H1 (cell line): Measurements from ENCODE around the gene TNPO2. TPM values are rescaled to one million over a fixed set of nuclear protein-coding genes. Genes with fewer than 3 reads are reported as not detected.

Experiments
- CTCF ChIA-PET: fragments of 300-600 bp; sonication (Branson Sonifier 250); formaldehyde crosslinking; loops from one replicate; lab custom pipeline; 2021; ENCODE audit not compliant: partially characterized antibody; lab: Charles Lee
- POLR2A ChIA-PET: fragments of 300-600 bp; sonication (Branson Sonifier 250); formaldehyde crosslinking; loops from one replicate; lab custom pipeline; 2021; ENCODE audit warnings: inconsistent platforms; ENCODE audit not compliant: partially characterized antibody; lab: Charles Lee
- DNase-seq, 2 experiments: peaks; one replicate each; pipeline versions ENCODE4 v3.0.0 to v3.0.0-alpha.2; 2010 to 2022; ENCODE audit warnings: low spot score in 2 of 2, low read depth in 1 of 2, mixed read lengths in 1 of 2
- FAIRE-seq: peaks from 2 replicates; lab custom pipeline; 2011; peaks lifted over from hg19 to GRCh38; lab: Jason Lieb, UNC
- H2AFZ ChIP-seq: 2 replicates; pipeline ENCODE4 v1.8.1; 2012; ENCODE audit warnings: low read length, inconsistent platforms
- H2AK5ac ChIP-seq: 2 replicates; pipeline ENCODE4 v1.6.1; 2013; ENCODE audit warnings: low read depth, low read length
- H2BK120ac ChIP-seq: replicated peaks from 2 replicates; pipeline ENCODE3; 2013; ENCODE audit warnings: low read depth, low read length, inconsistent platforms
- H2BK12ac ChIP-seq: 2 replicates; pipeline ENCODE4 v1.6.1; 2013; ENCODE audit warnings: low read depth, low read length
- H2BK15ac ChIP-seq: 2 replicates; pipeline ENCODE4 v1.6.1; 2013; ENCODE audit warnings: low read length
- H2BK20ac ChIP-seq: 2 replicates; pipeline ENCODE4 v1.6.1; 2013; ENCODE audit warnings: low read length
- H2BK5ac ChIP-seq: 2 replicates; pipeline ENCODE4 v1.6.1; 2013; ENCODE audit warnings: low read depth, low read length
- H3K14ac ChIP-seq: 2 replicates; pipeline ENCODE4 v1.6.1; 2013; ENCODE audit warnings: inconsistent platforms; ENCODE audit not compliant: insufficient read length
- H3K18ac ChIP-seq: 2 replicates; pipeline ENCODE4 v1.6.1; 2013; ENCODE audit warnings: low read length; ENCODE audit errors: extremely low read depth
- H3K23ac ChIP-seq: 2 replicates; pipeline ENCODE4 v1.6.1; 2013; ENCODE audit warnings: inconsistent platforms; ENCODE audit not compliant: insufficient read length
- H3K23me2 ChIP-seq: 2 replicates; pipeline ENCODE4 v1.6.1; 2013; ENCODE audit warnings: low read depth, low read length
- H3K27ac ChIP-seq: 2 replicates; pipeline ENCODE4 v1.6.1; 2011; ENCODE audit warnings: low read depth, low read length, inconsistent platforms
- H3K27me3 ChIP-seq, 4 experiments: replicated peaks in 1 of 4; 1 replicate in 1 of 4; 2 replicates in 3 of 4; pipeline versions ENCODE4 v1.6.1 to v1.8.1; 2011 to 2013; ENCODE audit warnings: low read length in 3 of 4, mild to moderate bottlenecking in 3 of 4, inconsistent platforms in 2 of 4, mixed read lengths in 2 of 4, moderate library complexity in 1 of 4; ENCODE audit not compliant: control insufficient read depth in 3 of 4, insufficient read depth in 3 of 4; ENCODE audit errors: extremely low read depth in 1 of 4
- H3K36me3 ChIP-seq, 4 experiments: 2 replicates each; pipeline versions ENCODE4 v1.6.1 to v1.8.1; 2011 to 2013; ENCODE audit warnings: mild to moderate bottlenecking in 4 of 4, low read length in 3 of 4, moderate library complexity in 2 of 4, control low read depth in 1 of 4, inconsistent platforms in 1 of 4; ENCODE audit not compliant: insufficient read depth in 4 of 4, control insufficient read depth in 2 of 4
- H3K4ac ChIP-seq: replicated peaks from 2 replicates; pipeline ENCODE3; 2013; ENCODE audit warnings: low read length, low read depth, mixed read lengths, inconsistent platforms; ENCODE audit not compliant: insufficient read length
- H3K4me1 ChIP-seq, 4 experiments: replicated peaks in 1 of 4; 1 replicate in 1 of 4; 2 replicates in 3 of 4; pipeline versions ENCODE4 v1.6.1 to v1.8.1; 2011 to 2013; ENCODE audit warnings: low read length in 3 of 4, inconsistent platforms in 2 of 4, mixed read lengths in 1 of 4; ENCODE audit not compliant: insufficient read depth in 4 of 4, control insufficient read depth in 3 of 4
- H3K4me2 ChIP-seq, 2 experiments: 2 replicates each; pipeline versions ENCODE4 v1.6.1 to v1.8.1; 2011 to 2013; ENCODE audit warnings: low read depth in 2 of 2, low read length in 2 of 2, control low read depth in 1 of 2, inconsistent platforms in 1 of 2, mild to moderate bottlenecking in 1 of 2; ENCODE audit not compliant: insufficient read depth in 1 of 2
- H3K4me3 ChIP-seq, 4 experiments: fragments of 200-600, 300-600 bp in 1 of 4; sonication (generic), shearing (Covaris generic), sonication (Bioruptor Twin) in 1 of 4; 2 replicates each; pipeline versions ENCODE4 v1.5.1 to v1.8.1; 2011 to 2016; ENCODE audit warnings: low read length in 4 of 4, low read depth in 3 of 4, control low read depth in 2 of 4, inconsistent platforms in 2 of 4, mild to moderate bottlenecking in 2 of 4, mixed read lengths in 1 of 4, moderate library complexity in 1 of 4; ENCODE audit not compliant: insufficient read depth in 2 of 4; ENCODE audit errors: extremely low read depth in 1 of 4
- H3K56ac ChIP-seq: replicated peaks from 2 replicates; pipeline ENCODE3; 2013; ENCODE audit warnings: low read depth, mild to moderate bottlenecking, mixed read lengths, low read length, inconsistent platforms; ENCODE audit not compliant: insufficient read length
- H3K79me1 ChIP-seq: 2 replicates; pipeline ENCODE4 v1.6.1; 2013; ENCODE audit warnings: low read depth, low read length, control low read depth
- H3K79me2 ChIP-seq, 2 experiments: 2 replicates each; pipeline versions ENCODE4 v1.6.1 to v1.8.1; 2012 to 2013; ENCODE audit warnings: low read length in 2 of 2, mild to moderate bottlenecking in 2 of 2, inconsistent platforms in 1 of 2; ENCODE audit not compliant: insufficient read depth in 2 of 2, control insufficient read depth in 1 of 2
- H3K9ac ChIP-seq, 4 experiments: replicated peaks in 1 of 4; 1 replicate in 1 of 4; 2 replicates in 3 of 4; pipeline versions ENCODE4 v1.6.1 to v1.8.1; 2011 to 2013; ENCODE audit warnings: low read depth in 3 of 4, low read length in 3 of 4, control low read depth in 2 of 4, mild to moderate bottlenecking in 2 of 4, moderate library complexity in 2 of 4, inconsistent platforms in 1 of 4; ENCODE audit errors: extremely low read depth in 1 of 4
- H3K9me3 ChIP-seq, 2 experiments: 2 replicates each; pipeline versions ENCODE4 v1.6.1 to v1.8.1; 2012 to 2013; ENCODE audit warnings: mild to moderate bottlenecking in 2 of 2, moderate library complexity in 2 of 2, control low read depth in 1 of 2, inconsistent platforms in 1 of 2, low read depth in 1 of 2, low read length in 1 of 2, mixed read lengths in 1 of 2; ENCODE audit not compliant: insufficient read depth in 2 of 2
- H4K20me1 ChIP-seq, 2 experiments: replicated peaks in 1 of 2; 2 replicates each; pipeline versions ENCODE3 to v1.8.1; 2011 to 2013; ENCODE audit warnings: inconsistent platforms in 2 of 2, low read length in 2 of 2, mild to moderate bottlenecking in 1 of 2; ENCODE audit not compliant: insufficient read depth in 2 of 2, control insufficient read depth in 1 of 2
- H4K5ac ChIP-seq: 2 replicates; pipeline ENCODE4 v1.6.1; 2013; ENCODE audit warnings: low read length, low read depth, mixed read lengths, inconsistent platforms; ENCODE audit not compliant: insufficient read length
- H4K8ac ChIP-seq: 2 replicates; pipeline ENCODE4 v1.8.0; 2013; ENCODE audit warnings: mild to moderate bottlenecking, moderate library complexity, low read length, inconsistent platforms; ENCODE audit not compliant: insufficient read depth; ENCODE audit errors: extremely low read depth
- H4K91ac ChIP-seq: replicated peaks from 2 replicates; pipeline ENCODE3; 2013; ENCODE audit warnings: low read length, mixed read lengths, inconsistent platforms; ENCODE audit not compliant: insufficient read length
- WGBS, 2 experiments: shearing (Covaris generic) in 1 of 2; methylation state at CpG; one replicate each; pipeline versions ENCODE4 v1.1.6 to v1.1.7; 2013 to 2015; ENCODE audit warnings: low lambda C conversion rate in 2 of 2, mixed read lengths in 2 of 2, inconsistent platforms in 1 of 2, low coverage in 1 of 2, missing lambda C conversion rate in 1 of 2; ENCODE audit not compliant: insufficient replicate concordance in 2 of 2, insufficient coverage in 1 of 2, insufficient read length in 1 of 2; ENCODE audit errors: extremely low coverage in 1 of 2, missing lambda C conversion rate in 1 of 2; 5-methylcytosine and 5-hydroxymethylcytosine counted together
- polyA plus RNA-seq, 7 experiments: library from polyadenylated mRNA; depleted of rRNA in 3 of 7; stranded (reverse) in 5 of 7; unstranded in 2 of 7; fragments of >200 nt in 5 of 7; fragments of 200-250 nt in 2 of 7; gene quantifications; 1 replicate in 5 of 7; 2 replicates in 1 of 7; 4 replicates in 1 of 7; pipeline versions ENCODE4 v1.2.1 to v1.2.3, GENCODE V29; 2011 to 2013; ENCODE audit warnings: missing spikeins in 2 of 7, mixed read lengths in 2 of 7
- total RNA-seq: library from RNA; stranded (reverse); fragmentation: NEBNext Ultra II Directional; extraction: Animal tissue kit (Norgen Biotek cat#: 25700); gene quantifications from 2 replicates; pipeline ENCODE4 v1.2.1, GENCODE V29; 2021

The TNPO2 gene
- total and polyA plus RNA-seq, 2 of the 8 experiments (the other 6 are each of a cell fraction or from before 2014, with no cell fraction given), result 112 to 121 TPM

- H4K91ac ChIP-seq, result no peak overlapping the region
- H3K14ac ChIP-seq, result no peak overlapping the region
- H3K56ac ChIP-seq, result no peak overlapping the region
- no peak overlapping the region for H3K18ac ChIP-seq
- no peak overlapping the region for H2BK15ac ChIP-seq
- H4K8ac ChIP-seq, result no peak overlapping the region
- no peak for DNase-seq
- no peaks in the 10 kb centered on the region for H3K9me3 ChIP-seq
- H3K27me3 ChIP-seq, result no peaks in the 10 kb centered on the region
- peaks cover 4 to 48% (median 27%) of the 10 kb centered on the region in 4 experiments for H3K36me3 ChIP-seq
- no peak overlapping the region for H3K4me2 ChIP-seq
- no peaks in the 10 kb centered on the region for H3K79me1 ChIP-seq
- no peak overlapping the region for H3K4ac ChIP-seq
- H3K4me3 ChIP-seq, result no peak overlapping the region
- no peak overlapping the region for H2BK5ac ChIP-seq
- H2BK120ac ChIP-seq, result no peak overlapping the region
- no peak overlapping the region for H4K5ac ChIP-seq
- CTCF ChIA-PET, result interaction anchor here (0.6 to 17.5 kb wide), 6 partner anchors 6 to 80 kb away, joined by 3 to 288 read pairs (median 10); partner anchors contain the start of genes HOOK2, JUNB, PRDX2 and RNASEH2A
- H3K27ac ChIP-seq, result no peak overlapping the region
- H2BK12ac ChIP-seq, result no peak overlapping the region
- H2AFZ ChIP-seq, result no peak overlapping the region
- no peak overlapping the region for H3K23ac ChIP-seq
- H3K23me2 ChIP-seq, result no peaks in the 10 kb centered on the region
- H2AK5ac ChIP-seq, result no peak overlapping the region
- no peak overlapping the region for H3K9ac ChIP-seq
- FAIRE-seq, result no peak
- peaks cover 0 to 8% (median 4%) of the 10 kb centered on the region in 4 experiments; a peak in 6 of 7 replicates for H3K4me1 ChIP-seq
- no peaks in the 10 kb centered on the region for H3K79me2 ChIP-seq
- no peak overlapping the region for H2BK20ac ChIP-seq
- peaks cover 1 to 4% of the 10 kb centered on the region in 2 experiments for H4K20me1 ChIP-seq
- 96% methylated on average over 15 of the region's 15 CpGs; no CpG with 5 or more reads in 1 of the 2 experiments for WGBS, 2 experiments
- POLR2A ChIA-PET, result interaction anchor here (0.9 to 9.2 kb wide), 7 partner anchors 10 to 97 kb away, joined by 3 to 70 read pairs (median 6); partner anchors contain the start of genes BEST2, GET3, PRDX2 and THSD8
Measured at GRCh38 chr19:12767666-12768065, 43.9 kb upstream of the TNPO2 start.
